Muscle layer of duodenum (tissue), 2 donors: ENCODE results near the gene S100A13.

Source experiments
- H3K27ac ChIP-seq: one replicate; pipeline ENCODE4 v1.7.0; 2013; ENCODE audit warnings: mild to moderate bottlenecking, low read length
- H3K27me3 ChIP-seq: one replicate; pipeline ENCODE4 v1.7.0; 2013; ENCODE audit warnings: low read depth, mild to moderate bottlenecking, control low read depth, low read length
- H3K36me3 ChIP-seq, 2 donors: one replicate each; pipeline ENCODE4 v1.7.0; 2013; ENCODE audit warnings: low read length in 2 of 2, control low read depth in 1 of 2, mild to moderate bottlenecking in 1 of 2; ENCODE audit not compliant: insufficient read depth in 2 of 2, control insufficient read depth in 1 of 2
- H3K4me1 ChIP-seq, 2 donors: one replicate each; pipeline ENCODE4 v1.7.0; 2013; ENCODE audit warnings: low read length in 2 of 2, mild to moderate bottlenecking in 2 of 2, control low read depth in 1 of 2, moderate library complexity in 1 of 2; ENCODE audit not compliant: insufficient read depth in 2 of 2, control insufficient read depth in 1 of 2
- H3K4me3 ChIP-seq, 2 donors: one replicate each; pipeline ENCODE4 v1.7.0; 2013; ENCODE audit warnings: low read length in 2 of 2, low read depth in 1 of 2, mild to moderate bottlenecking in 1 of 2
- H3K9me3 ChIP-seq, 2 donors: one replicate each; pipeline ENCODE4 v1.7.0; 2013; ENCODE audit warnings: low read length in 2 of 2, control low read depth in 1 of 2, mild to moderate bottlenecking in 1 of 2; ENCODE audit not compliant: control insufficient read depth in 1 of 2
- donor health status: healthy.

The S100A13 gene

GRCh38 chr1:153633754-153634665, 6.7 kb upstream of the S100A13 start, which contains the start of gene CHTOP:
Gene CHTOP (plus strand): TSS chr1:153634066. CDS start chr1:153636589, 2,523 bp downstream.
- Histone ChIP-seq H3K27ac (peak within 1 kb of the TSS; percentile 98), H3K9me3 (no peaks in the 10 kb centered on the region), H3K27me3 (no peaks in the 10 kb centered on the region), H3K4me1 (peaks cover 10 to 33% of the 10 kb centered on the region in 2 donors), H3K36me3 (peaks cover 24 to 30% of the 10 kb centered on the region in 2 donors), H3K4me3 (peak within 1 kb of the TSS; percentile 82 to 89)

- peaks cover 18 to 23% of the 10 kb centered on the region in 2 donors for H3K36me3 ChIP-seq
- H3K27ac ChIP-seq = peak overlapping the region; percentile 98
- H3K27me3 ChIP-seq = no peaks in the 10 kb centered on the region
- H3K4me3 ChIP-seq = peak overlapping the region; percentile 82 to 89
- H3K4me1 ChIP-seq = peaks cover 10 to 33% of the 10 kb centered on the region in 2 donors
- H3K9me3 ChIP-seq = no peaks in the 10 kb centered on the region
Observed at GRCh38 chr1:153633161-153633753, 6.0 kb upstream of the S100A13 start.

GRCh38 chr1:153631047-153632022, 4.0 kb upstream of the S100A13 start:
- H3K4me1 ChIP-seq = peaks cover 21% of the 10 kb centered on the region in 2 donors
- H3K27me3 ChIP-seq = no peaks in the 10 kb centered on the region
- peak overlapping the region; percentile 40 for H3K27ac ChIP-seq
- H3K9me3 ChIP-seq = no peaks in the 10 kb centered on the region
- H3K4me3 ChIP-seq = no peak overlapping the region
- H3K36me3 ChIP-seq = peaks cover 1 to 4% of the 10 kb centered on the region in 2 donors

GRCh38 chr1:153630384-153630783, 3.1 kb upstream of the S100A13 start:
- no peak overlapping the region for H3K27ac ChIP-seq
- H3K4me3 ChIP-seq = no peak overlapping the region
- peaks cover 0 to 4% of the 10 kb centered on the region in 2 donors for H3K36me3 ChIP-seq

GRCh38 chr1:153629971-153630370, 2.7 kb upstream of the S100A13 start:
- Histone ChIP-seq H3K27ac (no peak overlapping the region), H3K4me3 (no peak overlapping the region), H3K9me3 (no peaks in the 10 kb centered on the region), H3K27me3 (no peaks in the 10 kb centered on the region), H3K36me3 (peaks cover 0 to 4% of the 10 kb centered on the region in 2 donors), H3K4me1 (peaks cover 16 to 29% of the 10 kb centered on the region in 2 donors)

More at GRCh38 chr1:153630384-153630783, 3.1 kb upstream of the S100A13 start:
- Histone ChIP-seq H3K27me3 (no peaks in the 10 kb centered on the region), H3K9me3 (no peaks in the 10 kb centered on the region), H3K4me1 (peaks cover 18 to 28% of the 10 kb centered on the region in 2 donors)

- H3K4me3 ChIP-seq = no peak overlapping the region
- H3K9me3 ChIP-seq = no peaks in the 10 kb centered on the region
- H3K36me3 ChIP-seq = peaks cover 0 to 4% of the 10 kb centered on the region in 2 donors
- H3K4me1 ChIP-seq = peaks cover 22 to 29% of the 10 kb centered on the region in 2 donors
- H3K27ac ChIP-seq = no peak overlapping the region
- no peaks in the 10 kb centered on the region for H3K27me3 ChIP-seq
Observed at GRCh38 chr1:153629343-153629665, 2.0 kb upstream of the S100A13 start.

GRCh38 chr1:153628638-153629342, 1.5 kb upstream of the S100A13 start:
- no peak overlapping the region for H3K27ac ChIP-seq
- H3K4me3 ChIP-seq = no peak overlapping the region
- H3K27me3 ChIP-seq = no peaks in the 10 kb centered on the region

GRCh38 chr1:153627715-153628626, 666 bp upstream of the S100A13 start, which contains the start of gene S100A1:
Gene S100A1 (plus strand): TSS chr1:153628434. CDS start chr1:153630522, 2,088 bp downstream.
- no peaks in the 10 kb centered on the region for H3K9me3 ChIP-seq
- H3K27me3 ChIP-seq = no peaks in the 10 kb centered on the region
- peaks cover 26 to 29% of the 10 kb centered on the region in 2 donors for H3K4me1 ChIP-seq
- peak within 1 kb of the TSS; percentile 88 for H3K27ac ChIP-seq
- peak within 1 kb of the TSS; percentile 58 to 71 for H3K4me3 ChIP-seq
- no peaks in the 10 kb centered on the region for H3K36me3 ChIP-seq

More at GRCh38 chr1:153628638-153629342, 1.5 kb upstream of the S100A13 start:
- Histone ChIP-seq H3K4me1 (peaks cover 28 to 29% of the 10 kb centered on the region in 2 donors), H3K9me3 (no peaks in the 10 kb centered on the region), H3K36me3 (no peaks in the 10 kb centered on the region)

- peaks cover 29 to 33% of the 10 kb centered on the region in 2 donors for H3K4me1 ChIP-seq
- no peaks in the 10 kb centered on the region for H3K27me3 ChIP-seq
- H3K27ac ChIP-seq = peak overlapping the region; percentile 88
- H3K9me3 ChIP-seq = no peaks in the 10 kb centered on the region
- peak overlapping the region; percentile 58 to 71 for H3K4me3 ChIP-seq
- H3K36me3 ChIP-seq = no peaks in the 10 kb centered on the region
Observed at GRCh38 chr1:153626477-153626903, 815 bp downstream of the S100A13 start.
